ENCODE measurements around the gene SFTPA1. TPM values are rescaled to one million over a fixed set of nuclear protein-coding genes. Genes with fewer than 3 reads are reported as not detected.

SFTPA1 gene
- total and polyA plus RNA-seq, 2 experiments from 2014 or later = not detected

DNA sequence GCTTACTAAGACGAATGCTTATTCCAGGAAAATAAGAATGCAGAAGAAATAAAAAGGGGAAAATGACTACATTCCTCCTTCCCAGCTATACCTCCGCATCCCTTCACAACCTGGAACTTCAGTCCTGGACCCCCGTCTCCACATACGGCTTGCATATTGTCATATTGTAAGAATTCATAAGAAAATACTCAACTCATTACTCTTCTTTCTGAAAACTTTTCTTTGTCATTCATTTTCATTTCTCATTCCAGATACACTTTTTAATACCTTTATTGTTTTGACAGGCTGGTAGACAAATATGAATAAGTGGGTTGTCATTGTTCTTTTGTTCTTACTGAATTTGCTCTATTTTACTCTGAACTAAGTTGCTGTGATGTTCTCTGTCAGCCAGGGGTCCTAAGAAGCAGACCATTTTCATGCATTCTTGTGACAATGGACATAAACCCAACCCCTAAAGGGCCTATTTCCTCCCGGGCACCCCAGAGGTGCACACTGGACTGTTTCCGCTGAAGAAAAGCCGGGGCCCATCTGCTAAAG is 27.2 kb upstream of the SFTPA1 start:
- H3K27me3 ChIP-seq (ENCODE audit: insufficient read depth) = no peaks in the 10 kb centered on the region
- H3K27ac Mint-ChIP-seq = no peak overlapping the region
- H3K9me3 Mint-ChIP-seq = peaks cover 5% of the 10 kb centered on the region; the same call in 2 of the 3 replicates
- ATAC-seq = no peak
- H3F3A ChIP-seq (replicated peaks; ENCODE audit: low read depth) = no peaks in the 10 kb centered on the region
- H3K4me3 Mint-ChIP-seq = no peak overlapping the region
- H3K4me1 ChIP-seq (ENCODE audit: insufficient read depth) = no peaks in the 10 kb centered on the region
- no peak overlapping the region for H2AFZ ChIP-seq
- no peaks in the 10 kb centered on the region; the same call in 2 of the 3 replicates for H3K4me1 Mint-ChIP-seq
- no peak for DNase-seq (ENCODE audit: low spot score)
- no peaks in the 10 kb centered on the region for H3K79me2 ChIP-seq (replicated peaks; ENCODE audit: insufficient read depth)
- H3K36me3 Mint-ChIP-seq (ENCODE audit: low read depth) = no peaks in the 10 kb centered on the region
- H3K27ac ChIP-seq (ENCODE audit: low read depth) = no peak overlapping the region
- peaks cover 2% of the 10 kb centered on the region for H3K27me3 Mint-ChIP-seq (ENCODE audit: insufficient read depth, low read depth, poor library complexity)
- no peaks in the 10 kb centered on the region for H4K20me1 ChIP-seq (replicated peaks; ENCODE audit: insufficient read depth)
- H3K4me2 ChIP-seq = no peak overlapping the region
- H3K36me3 ChIP-seq (ENCODE audit: insufficient read depth) = no peaks in the 10 kb centered on the region
- no peaks in the 10 kb centered on the region for H3K9me2 ChIP-seq (ENCODE audit: insufficient read depth)
- no peak overlapping the region for H3K4me3 ChIP-seq
- TF ChIP-seq EZH2 (IDR thresholded peaks at IDR 0.05; ENCODE audit: low read depth, unreplicated experiment) = no peak
- TF ChIP-seq, protein P1, sequence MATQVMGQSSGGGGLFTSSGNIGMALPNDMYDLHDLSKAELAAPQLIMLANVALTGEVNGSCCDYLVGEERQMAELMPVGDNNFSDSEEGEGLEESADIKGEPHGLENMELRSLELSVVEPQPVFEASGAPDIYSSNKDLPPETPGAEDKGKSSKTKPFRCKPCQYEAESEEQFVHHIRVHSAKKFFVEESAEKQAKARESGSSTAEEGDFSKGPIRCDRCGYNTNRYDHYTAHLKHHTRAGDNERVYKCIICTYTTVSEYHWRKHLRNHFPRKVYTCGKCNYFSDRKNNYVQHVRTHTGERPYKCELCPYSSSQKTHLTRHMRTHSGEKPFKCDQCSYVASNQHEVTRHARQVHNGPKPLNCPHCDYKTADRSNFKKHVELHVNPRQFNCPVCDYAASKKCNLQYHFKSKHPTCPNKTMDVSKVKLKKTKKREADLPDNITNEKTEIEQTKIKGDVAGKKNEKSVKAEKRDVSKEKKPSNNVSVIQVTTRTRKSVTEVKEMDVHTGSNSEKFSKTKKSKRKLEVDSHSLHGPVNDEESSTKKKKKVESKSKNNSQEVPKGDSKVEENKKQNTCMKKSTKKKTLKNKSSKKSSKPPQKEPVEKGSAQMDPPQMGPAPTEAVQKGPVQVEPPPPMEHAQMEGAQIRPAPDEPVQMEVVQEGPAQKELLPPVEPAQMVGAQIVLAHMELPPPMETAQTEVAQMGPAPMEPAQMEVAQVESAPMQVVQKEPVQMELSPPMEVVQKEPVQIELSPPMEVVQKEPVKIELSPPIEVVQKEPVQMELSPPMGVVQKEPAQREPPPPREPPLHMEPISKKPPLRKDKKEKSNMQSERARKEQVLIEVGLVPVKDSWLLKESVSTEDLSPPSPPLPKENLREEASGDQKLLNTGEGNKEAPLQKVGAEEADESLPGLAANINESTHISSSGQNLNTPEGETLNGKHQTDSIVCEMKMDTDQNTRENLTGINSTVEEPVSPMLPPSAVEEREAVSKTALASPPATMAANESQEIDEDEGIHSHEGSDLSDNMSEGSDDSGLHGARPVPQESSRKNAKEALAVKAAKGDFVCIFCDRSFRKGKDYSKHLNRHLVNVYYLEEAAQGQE (IDR thresholded peaks at IDR 0.05; ENCODE audit: unreplicated experiment) = no peak
- no peak for TF ChIP-seq STAT1 (IDR thresholded peaks at IDR 0.05; ENCODE audit: unreplicated experiment)
- TF ChIP-seq CREB1 (CRISPR knock-in tag; IDR thresholded peaks at IDR 0.05; ENCODE audit: low read depth) = no peak
- TF ChIP-seq ZNF114 (CRISPR knock-in tag; IDR thresholded peaks at IDR 0.05) = no peak
- no peak for TF ChIP-seq NANOG (IDR thresholded peaks at IDR 0.05; ENCODE audit: borderline replicate concordance)
- TF ChIP-seq, protein P2, sequence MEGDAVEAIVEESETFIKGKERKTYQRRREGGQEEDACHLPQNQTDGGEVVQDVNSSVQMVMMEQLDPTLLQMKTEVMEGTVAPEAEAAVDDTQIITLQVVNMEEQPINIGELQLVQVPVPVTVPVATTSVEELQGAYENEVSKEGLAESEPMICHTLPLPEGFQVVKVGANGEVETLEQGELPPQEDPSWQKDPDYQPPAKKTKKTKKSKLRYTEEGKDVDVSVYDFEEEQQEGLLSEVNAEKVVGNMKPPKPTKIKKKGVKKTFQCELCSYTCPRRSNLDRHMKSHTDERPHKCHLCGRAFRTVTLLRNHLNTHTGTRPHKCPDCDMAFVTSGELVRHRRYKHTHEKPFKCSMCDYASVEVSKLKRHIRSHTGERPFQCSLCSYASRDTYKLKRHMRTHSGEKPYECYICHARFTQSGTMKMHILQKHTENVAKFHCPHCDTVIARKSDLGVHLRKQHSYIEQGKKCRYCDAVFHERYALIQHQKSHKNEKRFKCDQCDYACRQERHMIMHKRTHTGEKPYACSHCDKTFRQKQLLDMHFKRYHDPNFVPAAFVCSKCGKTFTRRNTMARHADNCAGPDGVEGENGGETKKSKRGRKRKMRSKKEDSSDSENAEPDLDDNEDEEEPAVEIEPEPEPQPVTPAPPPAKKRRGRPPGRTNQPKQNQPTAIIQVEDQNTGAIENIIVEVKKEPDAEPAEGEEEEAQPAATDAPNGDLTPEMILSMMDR (conservative IDR thresholded peaks at IDR 0.05; ENCODE audit: low read depth in 2 of 2) = no peak
- TF ChIP-seq ZNF331 (CRISPR knock-in tag; IDR thresholded peaks at IDR 0.05; ENCODE audit: low read depth) = no peak
- TF ChIP-seq, protein P3, sequence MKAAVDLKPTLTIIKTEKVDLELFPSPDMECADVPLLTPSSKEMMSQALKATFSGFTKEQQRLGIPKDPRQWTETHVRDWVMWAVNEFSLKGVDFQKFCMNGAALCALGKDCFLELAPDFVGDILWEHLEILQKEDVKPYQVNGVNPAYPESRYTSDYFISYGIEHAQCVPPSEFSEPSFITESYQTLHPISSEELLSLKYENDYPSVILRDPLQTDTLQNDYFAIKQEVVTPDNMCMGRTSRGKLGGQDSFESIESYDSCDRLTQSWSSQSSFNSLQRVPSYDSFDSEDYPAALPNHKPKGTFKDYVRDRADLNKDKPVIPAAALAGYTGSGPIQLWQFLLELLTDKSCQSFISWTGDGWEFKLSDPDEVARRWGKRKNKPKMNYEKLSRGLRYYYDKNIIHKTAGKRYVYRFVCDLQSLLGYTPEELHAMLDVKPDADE (IDR thresholded peaks at IDR 0.05) = no peak

Data from GM23338 (cell line).